ENCODE measurements around the gene ZNF567. TPM values are rescaled to one million over a fixed set of nuclear protein-coding genes. Genes with fewer than 3 reads are reported as not detected.

The ZNF567 gene
- 10 to 100 TPM; 13.6 to 15.5 TPM for total RNA-seq

DNA sequence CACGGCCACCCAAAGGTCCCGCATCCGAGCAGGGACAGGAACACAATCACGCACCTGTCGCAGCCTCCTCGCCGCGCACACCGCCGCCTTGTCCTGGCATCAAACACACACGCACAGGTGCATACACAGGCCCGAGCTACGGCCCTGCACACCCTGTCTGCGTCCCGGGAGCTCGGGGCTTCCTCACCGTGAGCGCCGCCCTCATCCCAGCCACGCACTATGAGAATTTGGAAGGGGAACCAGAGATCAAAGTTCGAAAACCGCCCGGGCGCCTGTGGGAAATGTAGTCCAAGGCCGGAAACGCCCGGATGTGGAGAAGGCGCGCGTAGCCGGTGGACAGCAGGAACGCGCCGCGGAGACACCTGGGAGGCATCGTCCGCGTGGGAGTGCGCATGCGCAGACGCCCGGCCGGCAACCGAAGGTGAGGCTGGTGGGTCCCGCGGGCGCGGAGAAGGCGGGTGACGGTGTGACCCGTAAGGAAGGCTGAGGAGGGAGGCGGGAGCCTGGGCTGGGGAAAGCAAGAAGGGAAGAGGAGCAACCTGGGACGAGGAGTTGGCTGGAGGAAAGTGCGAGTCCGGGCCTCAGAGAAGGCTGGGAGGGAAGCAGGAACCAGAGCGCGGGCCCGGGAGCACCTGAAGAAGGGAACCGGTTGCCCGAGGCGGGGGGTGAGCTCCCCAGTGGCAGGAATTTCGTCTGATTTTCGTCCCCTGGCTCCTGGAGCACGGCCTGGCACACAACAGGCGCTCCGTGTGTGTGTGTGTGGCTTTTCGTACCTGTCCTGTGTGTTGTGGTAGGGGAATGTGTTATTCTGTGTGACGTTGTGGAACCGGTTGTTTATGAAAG, at the start of gene ZNF567:
TSS of gene ZNF567 (plus strand) at position 399 of the 843 bp plus-strand sequence. CDS start 7,256 bp downstream, outside the sequence.
- Mint-ChIP-seq H3K4me1 (peaks cover 20% of the 10 kb centered on the region), H3K4me3 (peak within 1 kb of the TSS; percentile 99), H3K27ac (peak within 1 kb of the TSS; percentile 94), H3K9me3 (peaks cover 19% of the 10 kb centered on the region), H3K36me3 (peaks cover 61% of the 10 kb centered on the region), H3K27me3 (no peaks in the 10 kb centered on the region)
- POLR2A ChIA-PET, result interaction anchor here (0.7 to 2.3 kb wide), 6 partner anchors 21 to 473 kb away, joined by 3 to 10 read pairs (median 4); partner anchors contain the start of genes ZNF146, ZNF345, ZNF382 and ZNF461
- DNase-seq (peak; percentile 98), ATAC-seq (ENCODE audit: low read depth) (peak; percentile 90)

DNA sequence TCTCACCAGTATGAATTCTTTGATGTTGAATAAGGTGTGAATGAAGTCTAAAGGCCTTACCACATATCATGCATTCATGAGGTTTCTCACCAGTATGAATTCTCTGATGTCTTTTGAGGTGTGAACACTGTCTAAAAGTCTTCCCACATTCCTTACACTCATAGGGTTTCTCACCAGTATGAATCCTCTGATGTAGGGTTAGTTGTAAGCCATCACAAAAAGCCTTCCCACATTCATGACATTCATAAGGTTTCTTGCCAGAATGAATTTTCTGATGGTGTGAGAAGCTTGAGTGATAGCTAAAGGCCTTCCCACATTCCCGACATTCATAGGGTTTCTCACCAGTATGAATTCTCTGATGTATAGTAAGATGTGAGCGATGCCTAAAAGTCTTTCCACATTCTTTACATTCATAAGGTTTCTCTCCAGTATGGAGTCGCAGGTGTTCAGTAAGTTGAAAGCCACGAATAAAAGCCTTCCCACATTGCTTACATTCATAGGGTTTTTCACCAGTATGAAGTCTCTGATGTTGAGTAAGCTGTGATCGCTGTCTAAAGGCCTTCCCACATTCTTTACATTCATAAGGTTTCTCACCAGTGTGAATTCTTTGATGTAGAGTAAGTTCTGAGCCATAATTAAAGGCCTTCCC, 48.4 kb upstream of the ZNF567 start:
- ATAC-seq (ENCODE audit: low read depth) (no peak), DNase-seq (no peak)
- POLR2A ChIA-PET, result no interaction called here
- no peaks in the 10 kb centered on the region for H3K4me1 Mint-ChIP-seq
- H3K9me3 Mint-ChIP-seq, result peaks cover 39% of the 10 kb centered on the region
- H3K27me3 Mint-ChIP-seq, result no peaks in the 10 kb centered on the region
- no peak overlapping the region for H3K4me3 Mint-ChIP-seq
- no peak overlapping the region for H3K27ac Mint-ChIP-seq
- peaks cover 44% of the 10 kb centered on the region for H3K36me3 Mint-ChIP-seq

DNA sequence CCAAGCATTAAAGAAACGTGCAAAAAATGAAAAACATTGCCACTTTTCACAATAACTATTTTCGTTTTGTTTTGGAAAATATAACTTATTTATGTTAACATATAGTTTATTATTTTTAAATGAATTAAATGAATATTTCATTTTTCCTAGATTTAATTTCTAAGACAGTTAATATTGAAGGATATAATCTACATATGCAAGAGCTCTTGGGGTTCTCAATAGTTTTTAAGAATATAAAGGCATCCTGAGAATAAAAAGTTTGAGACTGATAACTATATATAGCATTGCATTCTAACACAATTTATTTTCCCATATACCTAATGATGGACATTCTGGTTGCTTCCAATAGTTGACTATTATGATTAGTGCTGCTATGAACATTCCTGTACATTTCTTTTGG, 40.7 kb upstream of the ZNF567 start:
- ATAC-seq (ENCODE audit: low read depth) (no peak), DNase-seq (no peak)
- Mint-ChIP-seq H3K9me3 (peaks cover 25% of the 10 kb centered on the region), H3K4me1 (no peaks in the 10 kb centered on the region), H3K27me3 (no peaks in the 10 kb centered on the region), H3K27ac (no peak overlapping the region), H3K36me3 (peaks cover 49% of the 10 kb centered on the region), H3K4me3 (no peak overlapping the region)
- POLR2A ChIA-PET, result no interaction called here

DNA sequence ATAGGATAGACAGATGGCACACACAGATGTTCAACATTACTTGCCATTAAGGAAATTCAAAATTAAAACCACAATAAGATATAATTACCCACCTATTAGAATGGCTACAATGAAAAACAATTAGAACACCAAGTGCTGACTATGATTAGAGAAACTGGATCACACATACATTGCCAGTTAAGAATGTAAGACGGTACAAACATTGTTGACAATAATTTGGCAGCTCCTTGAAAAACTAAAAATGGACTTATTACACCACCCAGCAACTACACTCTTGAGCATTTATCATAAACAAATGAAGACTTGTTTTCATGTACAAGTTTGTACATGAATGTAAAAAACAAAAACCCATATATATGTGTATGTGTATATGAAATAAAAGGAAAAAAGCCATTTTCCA, 34.5 kb upstream of the ZNF567 start:
- no peaks in the 10 kb centered on the region for H3K27me3 Mint-ChIP-seq
- DNase-seq, result no peak
- POLR2A ChIA-PET, result no interaction called here
- no peak for ATAC-seq (ENCODE audit: low read depth)
- H3K4me1 Mint-ChIP-seq, result no peaks in the 10 kb centered on the region
- H3K4me3 Mint-ChIP-seq, result no peak overlapping the region
- H3K9me3 Mint-ChIP-seq, result peaks cover 28% of the 10 kb centered on the region
- no peak overlapping the region for H3K27ac Mint-ChIP-seq
- H3K36me3 Mint-ChIP-seq, result peaks cover 69% of the 10 kb centered on the region

DNA sequence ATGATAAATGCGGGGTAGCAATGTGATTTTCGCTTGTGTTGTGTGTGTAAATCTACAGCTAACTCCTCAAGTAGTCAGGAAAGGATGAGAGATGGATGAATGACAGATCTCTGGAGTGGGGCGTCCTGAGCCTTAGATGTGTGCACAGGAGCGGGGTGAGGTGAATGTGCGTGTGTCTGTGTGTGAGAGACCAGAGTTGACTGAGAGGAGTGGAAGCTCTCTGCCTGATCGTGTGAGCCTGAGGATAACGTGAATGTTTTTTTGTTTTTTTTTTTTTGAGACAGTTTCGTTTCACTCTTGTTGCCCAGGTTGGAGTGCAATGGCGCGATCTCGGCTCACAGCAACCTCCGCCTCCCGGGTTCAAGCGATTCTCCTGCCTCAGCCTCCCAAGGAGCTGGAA, 21.6 kb upstream of the ZNF567 start:
- H3K9me3 Mint-ChIP-seq, result peaks cover 26% of the 10 kb centered on the region

DNA sequence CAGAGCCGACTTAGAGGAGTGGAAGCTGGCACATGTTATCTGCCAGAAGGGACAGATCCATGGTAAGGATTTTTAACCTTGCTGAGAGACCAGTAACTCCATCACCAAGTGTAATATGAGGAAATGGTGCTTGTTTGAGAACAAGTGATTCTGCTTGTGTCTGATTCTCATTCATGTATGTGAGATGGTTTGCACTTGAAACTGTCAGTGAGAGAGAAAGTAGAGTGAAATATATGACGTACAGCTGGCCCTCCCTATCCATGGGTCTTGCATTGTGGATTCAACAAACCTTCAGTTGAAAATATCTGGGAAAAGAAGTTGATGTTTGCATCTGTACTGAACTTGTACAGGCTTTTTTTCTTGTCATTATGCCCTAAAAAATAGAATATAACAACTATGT, 18.8 kb upstream of the ZNF567 start:
- H3K9me3 Mint-ChIP-seq, result peaks cover 33% of the 10 kb centered on the region
- POLR2A ChIA-PET, result no interaction called here

More for the DNA sequence above, 21.6 kb upstream of the ZNF567 start:
- H3K4me3 Mint-ChIP-seq, result peak overlapping the region; percentile 98
- no peaks in the 10 kb centered on the region for H3K27me3 Mint-ChIP-seq
- H3K4me1 Mint-ChIP-seq, result peaks cover 14% of the 10 kb centered on the region
- peaks cover 58% of the 10 kb centered on the region for H3K36me3 Mint-ChIP-seq
- DNase-seq, result no peak
- no peak for ATAC-seq (ENCODE audit: low read depth)
- POLR2A ChIA-PET, result interaction anchor here (0.6 to 2.2 kb wide), 3 partner anchors 22 to 93 kb away, joined by 3 to 10 read pairs (median 10); partner anchors contain the start of genes ZNF529 and ZNF567
- H3K27ac Mint-ChIP-seq, result peak overlapping the region; percentile 99

DNA sequence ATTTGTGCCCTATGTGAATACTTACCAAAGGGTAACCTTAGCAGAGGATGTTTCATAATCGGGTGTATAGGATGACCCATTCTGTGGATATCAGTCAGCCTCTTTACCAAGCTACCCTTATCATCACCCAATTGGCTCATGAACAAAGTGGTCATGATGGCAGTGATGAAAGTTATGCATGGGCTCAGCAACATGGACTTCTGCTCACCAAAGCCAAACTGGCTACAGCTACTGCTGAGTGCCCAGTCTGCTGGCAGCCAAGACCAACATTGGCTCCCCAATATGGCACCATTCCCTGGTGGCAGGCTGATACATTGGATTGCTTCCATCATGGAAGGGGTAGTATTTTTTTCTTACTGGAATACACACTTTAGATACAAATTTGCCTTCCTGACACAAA, 15.0 kb upstream of the ZNF567 start:
- no peaks in the 10 kb centered on the region for H3K27me3 Mint-ChIP-seq
- DNase-seq (no peak), ATAC-seq (ENCODE audit: low read depth) (no peak)
- peaks cover 43% of the 10 kb centered on the region for H3K36me3 Mint-ChIP-seq
- H3K9me3 Mint-ChIP-seq, result peaks cover 25% of the 10 kb centered on the region
- H3K27ac Mint-ChIP-seq, result no peak overlapping the region
- H3K4me3 Mint-ChIP-seq, result no peak overlapping the region
- peaks cover 5% of the 10 kb centered on the region for H3K4me1 Mint-ChIP-seq
- POLR2A ChIA-PET, result no interaction called here

More for the DNA sequence above, 18.8 kb upstream of the ZNF567 start:
- no peak overlapping the region for H3K27ac Mint-ChIP-seq
- peaks cover 14% of the 10 kb centered on the region for H3K4me1 Mint-ChIP-seq
- H3K4me3 Mint-ChIP-seq, result peak overlapping the region; percentile 39
- H3K27me3 Mint-ChIP-seq, result no peaks in the 10 kb centered on the region
- DNase-seq, result no peak
- no peak for ATAC-seq (ENCODE audit: low read depth)
- H3K36me3 Mint-ChIP-seq, result peaks cover 57% of the 10 kb centered on the region

DNA sequence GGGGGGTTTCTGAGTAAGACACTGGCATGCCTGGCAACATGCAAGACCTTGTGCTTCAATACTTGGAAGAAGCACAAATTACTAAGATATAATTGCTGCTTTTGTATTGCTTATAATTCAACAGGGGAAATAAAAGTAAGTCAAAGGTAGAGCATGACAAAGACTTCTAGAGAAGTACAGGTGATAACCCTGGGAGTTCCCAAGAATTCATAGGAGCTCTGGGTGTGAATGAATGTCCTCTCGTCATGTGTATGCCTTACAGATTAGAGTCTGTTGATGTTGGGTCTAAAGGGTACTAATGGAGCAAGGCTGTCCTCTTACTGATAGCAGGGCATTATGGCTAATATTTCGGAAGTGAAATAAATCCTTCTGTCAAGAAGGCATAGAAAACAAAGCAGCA, 13.2 kb upstream of the ZNF567 start:
- Mint-ChIP-seq H3K9me3 (peaks cover 25% of the 10 kb centered on the region), H3K27ac (no peak overlapping the region), H3K4me3 (no peak overlapping the region), H3K36me3 (peaks cover 47% of the 10 kb centered on the region), H3K4me1 (no peaks in the 10 kb centered on the region), H3K27me3 (no peaks in the 10 kb centered on the region)
- no peak for ATAC-seq (ENCODE audit: low read depth)
- no peak for DNase-seq
- POLR2A ChIA-PET, result no interaction called here

DNA sequence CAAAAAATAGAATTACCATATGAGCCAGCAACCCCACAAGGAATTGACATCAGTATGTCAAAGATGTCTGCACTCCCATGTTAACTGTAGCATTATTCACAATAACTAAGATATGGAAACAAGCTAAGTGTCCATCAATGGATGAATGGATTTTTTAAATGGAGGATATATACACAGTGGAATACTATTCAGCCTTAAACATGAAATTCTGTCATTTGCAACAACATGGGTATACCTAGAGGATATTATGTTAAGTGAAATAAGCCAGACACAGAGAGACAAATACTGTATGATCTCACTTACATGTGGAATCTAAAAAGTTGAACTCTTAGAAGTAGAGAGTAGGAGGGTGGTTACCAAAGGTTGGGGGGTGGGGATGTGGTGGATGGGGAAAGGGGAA, 8.0 kb upstream of the ZNF567 start:
- Mint-ChIP-seq H3K9me3 (peaks cover 27% of the 10 kb centered on the region), H3K27ac (no peak overlapping the region), H3K4me3 (no peak overlapping the region), H3K27me3 (no peaks in the 10 kb centered on the region), H3K4me1 (peaks cover 1% of the 10 kb centered on the region), H3K36me3 (peaks cover 54% of the 10 kb centered on the region)
- DNase-seq (no peak), ATAC-seq (ENCODE audit: low read depth) (no peak)
- POLR2A ChIA-PET, result no interaction called here

DNA sequence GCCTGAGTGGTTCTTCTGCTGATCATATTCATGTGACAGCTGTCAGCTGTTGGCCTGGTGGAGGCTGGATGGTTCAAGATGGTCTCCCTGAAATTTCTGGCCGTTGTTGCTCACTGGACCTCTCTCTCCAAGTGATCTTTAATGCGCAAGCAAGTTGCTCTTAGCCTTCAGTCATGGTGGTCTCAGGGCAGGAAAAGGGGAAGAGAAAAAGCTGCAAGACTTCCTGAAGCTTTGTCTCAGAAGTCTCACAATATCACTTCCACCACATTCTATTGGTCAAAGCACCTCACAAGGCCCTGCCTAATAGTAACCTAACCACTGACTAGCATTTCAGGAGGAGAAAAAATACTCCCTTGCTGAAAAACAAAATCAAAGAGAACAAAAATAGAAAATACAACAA, 1.6 kb upstream of the ZNF567 start:
- H3K27ac Mint-ChIP-seq, result no peak overlapping the region
- DNase-seq (no peak), ATAC-seq (ENCODE audit: low read depth) (no peak)
- POLR2A ChIA-PET, result interaction anchor here (0.6 to 1.6 kb wide), 4 partner anchors 19 to 183 kb away, joined by 3 to 5 read pairs (median 3); partner anchors contain the start of genes ZNF382, ZNF461 and ZNF850
- no peaks in the 10 kb centered on the region for H3K27me3 Mint-ChIP-seq
- peaks cover 17% of the 10 kb centered on the region for H3K9me3 Mint-ChIP-seq
- peaks cover 22% of the 10 kb centered on the region for H3K4me1 Mint-ChIP-seq
- peaks cover 60% of the 10 kb centered on the region for H3K36me3 Mint-ChIP-seq
- H3K4me3 Mint-ChIP-seq, result peak overlapping the region; percentile 99

DNA sequence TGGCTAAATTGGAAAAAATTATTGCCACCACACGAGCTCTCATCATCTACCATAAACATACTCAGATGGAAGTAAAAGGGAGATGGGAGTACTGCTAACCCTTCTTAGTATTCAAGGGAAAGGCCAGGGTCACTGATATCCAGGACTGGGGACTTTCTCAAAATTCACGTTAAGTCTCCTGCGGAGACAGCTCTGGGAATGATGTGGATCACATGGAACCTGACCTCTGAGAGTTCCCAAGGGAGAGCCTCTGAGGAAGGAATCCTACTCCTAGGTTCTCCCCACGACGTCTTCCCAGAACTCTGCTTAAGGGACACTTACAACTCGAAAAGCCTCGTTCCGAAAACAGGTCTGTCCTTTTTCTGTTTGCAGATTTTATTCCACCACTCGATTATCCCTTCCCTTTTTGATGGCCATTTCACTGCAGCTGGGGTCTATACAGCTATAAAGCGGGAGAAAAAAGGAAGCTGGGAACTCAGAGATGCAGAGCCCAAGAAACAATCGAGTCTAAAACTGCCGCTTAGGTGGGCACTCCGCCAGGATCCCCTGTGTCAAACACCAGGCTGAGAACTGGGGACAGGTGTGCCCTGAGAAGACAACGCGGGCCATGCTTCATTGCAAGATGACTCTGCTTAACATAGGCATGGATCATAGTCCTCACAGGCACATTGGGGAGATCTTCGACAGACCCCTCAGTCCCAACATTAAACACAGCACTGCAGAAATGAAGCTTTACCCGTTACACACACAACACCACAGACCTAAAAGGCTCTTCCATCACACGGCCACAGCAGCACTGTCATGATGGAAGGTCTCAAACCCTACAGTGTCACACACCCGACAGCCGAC, 823 bp upstream of the ZNF567 start:
- no peaks in the 10 kb centered on the region for H3K27me3 Mint-ChIP-seq
- peaks cover 17% of the 10 kb centered on the region for H3K9me3 Mint-ChIP-seq
- H3K27ac Mint-ChIP-seq, result peak overlapping the region; percentile 94
- H3K36me3 Mint-ChIP-seq, result peaks cover 60% of the 10 kb centered on the region
- DNase-seq, result no peak
- peak overlapping the region; percentile 99 for H3K4me3 Mint-ChIP-seq
- peaks cover 22% of the 10 kb centered on the region for H3K4me1 Mint-ChIP-seq
- no peak for ATAC-seq (ENCODE audit: low read depth)
- POLR2A ChIA-PET, result interaction anchor here (0.7 to 2.3 kb wide), 5 partner anchors 20 to 472 kb away, joined by 3 to 10 read pairs (median 5); partner anchors contain the start of genes ZNF146, ZNF345, ZNF382 and ZNF461

DNA sequence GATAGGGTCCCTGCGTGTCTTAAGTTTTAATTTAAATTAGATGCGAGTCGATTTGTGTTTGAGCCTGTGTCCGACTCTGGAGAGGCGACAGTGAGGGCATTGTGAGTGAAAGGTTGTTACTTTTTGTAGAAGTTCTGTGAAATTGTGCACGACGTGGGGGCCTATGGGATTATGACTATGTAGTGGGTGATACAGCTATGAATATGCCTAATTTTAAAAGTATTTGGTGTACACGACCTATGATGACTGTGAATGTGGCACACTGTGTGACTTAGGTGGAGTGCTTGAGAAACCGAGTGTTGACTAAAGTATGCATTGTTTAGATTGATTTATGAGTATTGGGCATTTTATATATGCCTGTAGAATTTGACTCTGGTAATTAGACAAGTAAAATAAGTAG, 646 bp downstream of the ZNF567 start:
- H3K36me3 Mint-ChIP-seq, result peaks cover 64% of the 10 kb centered on the region
- H3K9me3 Mint-ChIP-seq, result peaks cover 17% of the 10 kb centered on the region
- ATAC-seq (ENCODE audit: low read depth), result no peak
- H3K4me3 Mint-ChIP-seq, result peak overlapping the region; percentile 99
- H3K4me1 Mint-ChIP-seq, result peaks cover 20% of the 10 kb centered on the region
- no peak for DNase-seq
- no peaks in the 10 kb centered on the region for H3K27me3 Mint-ChIP-seq
- peak overlapping the region; percentile 94 for H3K27ac Mint-ChIP-seq
- POLR2A ChIA-PET, result interaction anchor here (0.6 to 2.3 kb wide), 5 partner anchors 22 to 198 kb away, joined by 3 to 10 read pairs (median 4); partner anchors contain the start of genes ZNF345, ZNF382, ZNF461 and ZNF566

DNA sequence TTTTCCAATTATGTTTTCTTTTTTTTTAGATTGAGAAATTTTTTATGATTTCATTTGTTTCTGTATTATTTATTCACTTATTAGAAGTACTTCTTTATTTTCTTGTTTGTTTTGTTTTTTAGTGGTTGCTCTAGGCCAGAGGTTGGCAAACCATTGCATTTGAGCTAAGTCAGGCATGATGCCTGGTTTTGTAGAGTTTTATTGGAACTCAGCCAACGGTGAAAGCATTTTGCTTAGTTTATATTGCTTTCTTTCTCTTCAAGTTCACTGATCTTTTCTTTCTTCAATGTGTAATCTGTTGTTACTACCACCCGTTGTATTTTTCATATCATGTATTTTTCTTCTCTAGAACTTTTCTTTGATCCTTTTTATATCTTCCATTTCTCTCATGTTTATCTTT, 19.7 kb downstream of the ZNF567 start:
- Mint-ChIP-seq H3K27ac (no peak overlapping the region), H3K4me1 (no peaks in the 10 kb centered on the region), H3K4me3 (no peak overlapping the region), H3K27me3 (no peaks in the 10 kb centered on the region), H3K36me3 (peaks cover 83% of the 10 kb centered on the region), H3K9me3 (peaks cover 35% of the 10 kb centered on the region)
- ATAC-seq (ENCODE audit: low read depth) (no peak), DNase-seq (no peak)
- POLR2A ChIA-PET, result interaction anchor here (0.7 kb wide), 1 partner anchor 218 kb away, joined by 4 read pairs; the partner anchor contains the start of gene ZNF566
